CD4-positive, alpha-beta memory T cell (primary cell): ENCODE data around the gene SHROOM3. TPM values are rescaled to one million over a fixed set of nuclear protein-coding genes. Genes with fewer than 3 reads are reported as not detected.

Experiments used
- CTCF ChIA-PET: fragments of 350-600 bp; sonication (Branson Sonifier 250); formaldehyde crosslinking; loops from one replicate; lab custom pipeline; 2021; ENCODE audit warnings: inconsistent platforms; ENCODE audit not compliant: partially characterized antibody; lab: Charles Lee
- POLR2A ChIA-PET: fragments of 350-600 bp; sonication (Branson Sonifier 250); formaldehyde crosslinking; loops from one replicate; lab custom pipeline; 2021; ENCODE audit not compliant: partially characterized antibody; lab: Charles Lee
- DNase-seq, 5 donors: peaks; one replicate each; pipeline versions ENCODE4 v3.0.0 to v3.0.0-alpha.2; 2020 to 2022; ENCODE audit warnings: mixed read lengths in 1 of 5
- H3K27ac ChIP-seq: one replicate; pipeline ENCODE4 v1.7.0; 2013; ENCODE audit warnings: low read depth, low read length
- H3K27me3 ChIP-seq: 2 replicates; pipeline ENCODE4 v1.7.0; 2013; ENCODE audit warnings: mild to moderate bottlenecking, low read length, moderate library complexity; ENCODE audit not compliant: insufficient read depth
- H3K36me3 ChIP-seq: 2 replicates; pipeline ENCODE4 v1.7.0; 2013; ENCODE audit warnings: mild to moderate bottlenecking, low read length, moderate library complexity; ENCODE audit not compliant: insufficient read depth
- H3K4me1 ChIP-seq: 2 replicates; pipeline ENCODE4 v1.7.0; 2013; ENCODE audit warnings: mild to moderate bottlenecking, low read length, moderate library complexity; ENCODE audit not compliant: insufficient read depth
- H3K4me3 ChIP-seq, 2 donors: one replicate each; pipeline ENCODE4 v1.7.0; 2013; ENCODE audit warnings: low read length in 2 of 2, mild to moderate bottlenecking in 1 of 2
- H3K9me3 ChIP-seq, 2 donors: one replicate each; pipeline ENCODE4 v1.7.0; 2013; ENCODE audit warnings: low read length in 2 of 2, control low read depth in 1 of 2; ENCODE audit not compliant: control insufficient read depth in 1 of 2
- H3K27ac Mint-ChIP-seq, 7 donors: one replicate each; pipeline ENCODE4 v1.8.0; 2020 to 2021; ENCODE audit warnings: mixed read lengths in 7 of 7, mild to moderate bottlenecking in 6 of 7, inconsistent platforms in 3 of 7, moderate library complexity in 3 of 7
- H3K27me3 Mint-ChIP-seq, 2 donors: one replicate each; pipeline ENCODE4 v1.8.0; 2020 to 2021; ENCODE audit warnings: mixed read lengths in 2 of 2
- H3K36me3 Mint-ChIP-seq, 2 donors: one replicate each; pipeline ENCODE4 v1.8.0; 2020 to 2021; ENCODE audit warnings: mixed read lengths in 2 of 2, inconsistent platforms in 1 of 2, mild to moderate bottlenecking in 1 of 2
- H3K4me1 Mint-ChIP-seq, 4 donors: one replicate each; pipeline ENCODE4 v1.8.0; 2020 to 2021; ENCODE audit warnings: mixed read lengths in 4 of 4, mild to moderate bottlenecking in 1 of 4
- H3K4me3 Mint-ChIP-seq, 8 donors: one replicate each; pipeline ENCODE4 v1.8.0; 2020 to 2021; ENCODE audit warnings: mixed read lengths in 8 of 8, mild to moderate bottlenecking in 7 of 8, moderate library complexity in 6 of 8, inconsistent platforms in 3 of 8
- H3K9me3 Mint-ChIP-seq, 8 donors: one replicate each; pipeline ENCODE4 v1.8.0; 2020 to 2021; ENCODE audit warnings: mixed read lengths in 8 of 8, mild to moderate bottlenecking in 5 of 8, inconsistent platforms in 3 of 8, moderate library complexity in 1 of 8
- intact Hi-C: fragments of 100-400 bp; cut with micrococcal nuclease; formaldehyde crosslinking; loops from one replicate; pipeline ENCODE4 v1.15.1; 2023
- polyA plus RNA-seq, 2 donors: library from polyadenylated mRNA; unstranded; fragments of 300-500 nt; fragmentation: Illumina TruSeq; gene quantifications; one replicate each; pipeline ENCODE4 v1.2.3, GENCODE V29; 2021
- total RNA-seq, 2 experiments: library from RNA; stranded (reverse); gene quantifications; one replicate each; pipeline ENCODE4 v1.2.3, GENCODE V29; 2021

Gene SHROOM3
- total and polyA plus RNA-seq, 4 experiments from 2014 or later = not detected

- peaks cover 5 to 13% of the 10 kb centered on the region in 2 donors for H3K27me3 Mint-ChIP-seq
- POLR2A ChIA-PET = no interaction called here
- Histone ChIP-seq H3K27ac (no peak overlapping the region), H3K9me3 (no peaks in the 10 kb centered on the region), H3K4me3 (no peak overlapping the region), H3K27me3 (no peaks in the 10 kb centered on the region), H3K4me1 (no peaks in the 10 kb centered on the region), H3K36me3 (no peaks in the 10 kb centered on the region)
- H3K4me3 Mint-ChIP-seq = no peak overlapping the region
- CTCF ChIA-PET = interaction anchor here (1.2 to 2.0 kb wide), 2 partner anchors 12 to 14 kb away, joined by 5 read pairs; no protein-coding TSS in a partner anchor
- H3K9me3 Mint-ChIP-seq = no peaks in the 10 kb centered on the region
- intact Hi-C loops = no loop called here
- no peaks in the 10 kb centered on the region for H3K4me1 Mint-ChIP-seq
- no peak overlapping the region for H3K27ac Mint-ChIP-seq
- DNase-seq = no peak
- H3K36me3 Mint-ChIP-seq = no peaks in the 10 kb centered on the region
Observed at GRCh38 chr4:76492055-76492454, 57.0 kb downstream of the SHROOM3 start.

GRCh38 chr4:76494243-76494642 is 59.2 kb downstream of the SHROOM3 start:
- Histone ChIP-seq H3K27ac (no peak overlapping the region), H3K36me3 (no peaks in the 10 kb centered on the region), H3K4me3 (no peak overlapping the region), H3K27me3 (no peaks in the 10 kb centered on the region), H3K9me3 (no peaks in the 10 kb centered on the region), H3K4me1 (no peaks in the 10 kb centered on the region)
- H3K4me1 Mint-ChIP-seq = no peaks in the 10 kb centered on the region
- intact Hi-C loops = no loop called here
- H3K9me3 Mint-ChIP-seq = peaks cover 0 to 1% (median 0%) of the 10 kb centered on the region in 8 donors
- DNase-seq = no peak
- H3K4me3 Mint-ChIP-seq = no peak overlapping the region
- H3K36me3 Mint-ChIP-seq = no peaks in the 10 kb centered on the region
- no peak overlapping the region for H3K27ac Mint-ChIP-seq
- peaks cover 4 to 16% of the 10 kb centered on the region in 2 donors for H3K27me3 Mint-ChIP-seq
- ChIA-PET POLR2A (no interaction called here), CTCF (no interaction called here)

- intact Hi-C loops = no loop called here
- Histone ChIP-seq H3K4me3 (no peak overlapping the region), H3K27me3 (no peaks in the 10 kb centered on the region), H3K9me3 (no peaks in the 10 kb centered on the region), H3K36me3 (no peaks in the 10 kb centered on the region), H3K4me1 (no peaks in the 10 kb centered on the region), H3K27ac (no peak overlapping the region)
- ChIA-PET CTCF (no interaction called here), POLR2A (no interaction called here)
- DNase-seq = no peak
- peaks cover 4 to 16% of the 10 kb centered on the region in 2 donors for H3K27me3 Mint-ChIP-seq
- no peak overlapping the region for H3K27ac Mint-ChIP-seq
- no peaks in the 10 kb centered on the region for H3K36me3 Mint-ChIP-seq
- no peaks in the 10 kb centered on the region for H3K4me1 Mint-ChIP-seq
- peaks cover 0 to 1% (median 0%) of the 10 kb centered on the region in 8 donors for H3K9me3 Mint-ChIP-seq
- no peak overlapping the region for H3K4me3 Mint-ChIP-seq
Observed at GRCh38 chr4:76494871-76495590, 60.0 kb downstream of the SHROOM3 start.

- no peak overlapping the region for H3K4me3 ChIP-seq
- H3K27ac ChIP-seq = no peak overlapping the region
- H3K4me1 ChIP-seq = no peaks in the 10 kb centered on the region
- H3K4me3 Mint-ChIP-seq = no peak overlapping the region
- H3K4me1 Mint-ChIP-seq = no peaks in the 10 kb centered on the region
- no peaks in the 10 kb centered on the region for H3K27me3 ChIP-seq
- no peak for DNase-seq
- no peaks in the 10 kb centered on the region for H3K36me3 Mint-ChIP-seq
- H3K9me3 ChIP-seq = no peaks in the 10 kb centered on the region
- no peak overlapping the region for H3K27ac Mint-ChIP-seq
- H3K27me3 Mint-ChIP-seq = peaks cover 0 to 20% of the 10 kb centered on the region in 2 donors
- H3K36me3 ChIP-seq = no peaks in the 10 kb centered on the region
- intact Hi-C loops = no loop called here
- POLR2A ChIA-PET = no interaction called here
- H3K9me3 Mint-ChIP-seq = peaks cover 0 to 1% (median 0%) of the 10 kb centered on the region in 8 donors
- CTCF ChIA-PET = interaction anchor here (7.9 kb wide), 1 partner anchor 318 kb away, joined by 108 read pairs; no protein-coding TSS in a partner anchor
Observed at GRCh38 chr4:76498550-76498949, 63.5 kb downstream of the SHROOM3 start.

GRCh38 chr4:76499461-76499860 is 64.4 kb downstream of the SHROOM3 start:
- Mint-ChIP-seq H3K36me3 (no peaks in the 10 kb centered on the region), H3K9me3 (peaks cover 0 to 1% (median 0%) of the 10 kb centered on the region in 8 donors), H3K27me3 (peaks cover 2 to 20% of the 10 kb centered on the region in 2 donors), H3K27ac (no peak overlapping the region), H3K4me1 (no peaks in the 10 kb centered on the region), H3K4me3 (no peak overlapping the region)
- H3K4me1 ChIP-seq = no peaks in the 10 kb centered on the region
- intact Hi-C loops = no loop called here
- no peaks in the 10 kb centered on the region for H3K36me3 ChIP-seq
- H3K27ac ChIP-seq = no peak overlapping the region
- POLR2A ChIA-PET = no interaction called here
- CTCF ChIA-PET = interaction anchor here (7.9 kb wide), 1 partner anchor 319 kb away, joined by 108 read pairs; no protein-coding TSS in a partner anchor
- H3K4me3 ChIP-seq = no peak overlapping the region
- H3K27me3 ChIP-seq = no peaks in the 10 kb centered on the region
- no peak for DNase-seq
- no peaks in the 10 kb centered on the region for H3K9me3 ChIP-seq

- intact Hi-C loops = no loop called here
- ChIA-PET POLR2A (no interaction called here), CTCF (interaction anchor here (7.9 kb wide), 1 partner anchor 323 kb away, joined by 108 read pairs; no protein-coding TSS in a partner anchor)
- Mint-ChIP-seq H3K27ac (no peak overlapping the region), H3K4me3 (no peak overlapping the region), H3K27me3 (peaks cover 8 to 19% of the 10 kb centered on the region in 2 donors), H3K9me3 (peaks cover 0 to 4% (median 0%) of the 10 kb centered on the region in 8 donors), H3K36me3 (no peaks in the 10 kb centered on the region), H3K4me1 (no peaks in the 10 kb centered on the region)
- no peaks in the 10 kb centered on the region for H3K4me1 ChIP-seq
- H3K4me3 ChIP-seq = no peak overlapping the region
- DNase-seq = no peak
- no peaks in the 10 kb centered on the region for H3K27me3 ChIP-seq
- H3K9me3 ChIP-seq = no peaks in the 10 kb centered on the region
- no peaks in the 10 kb centered on the region for H3K36me3 ChIP-seq
- H3K27ac ChIP-seq = no peak overlapping the region
Observed at GRCh38 chr4:76502886-76503285, 67.9 kb downstream of the SHROOM3 start.

- Mint-ChIP-seq H3K27ac (no peak overlapping the region), H3K9me3 (peaks cover 0 to 3% (median 0%) of the 10 kb centered on the region in 8 donors), H3K4me1 (no peaks in the 10 kb centered on the region), H3K27me3 (peaks cover 8 to 14% of the 10 kb centered on the region in 2 donors), H3K4me3 (no peak overlapping the region), H3K36me3 (no peaks in the 10 kb centered on the region)
- ChIA-PET POLR2A (no interaction called here), CTCF (interaction anchor here (0.8 to 7.9 kb wide), 8 partner anchors 12 to 699 kb away, joined by 3 to 108 read pairs (median 4); no protein-coding TSS in a partner anchor)
- H3K27me3 ChIP-seq = no peaks in the 10 kb centered on the region
- intact Hi-C loops = no loop called here
- no peak overlapping the region for H3K27ac ChIP-seq
- H3K9me3 ChIP-seq = no peaks in the 10 kb centered on the region
- no peaks in the 10 kb centered on the region for H3K4me1 ChIP-seq
- DNase-seq = peak in 4 of 5 donors; percentile 19 to 36 (median 32)
- H3K4me3 ChIP-seq = no peak overlapping the region
- H3K36me3 ChIP-seq = no peaks in the 10 kb centered on the region
Observed at GRCh38 chr4:76504613-76505465, 69.8 kb downstream of the SHROOM3 start.
